Measurements from ENCODE around the gene CSRP1. TPM values are rescaled to one million over a fixed set of nuclear protein-coding genes. Genes with fewer than 3 reads are reported as not detected.

Gene CSRP1
- total RNA-seq, 2 experiments from 2014 or later = 55.3 to 56.2 TPM

DNA sequence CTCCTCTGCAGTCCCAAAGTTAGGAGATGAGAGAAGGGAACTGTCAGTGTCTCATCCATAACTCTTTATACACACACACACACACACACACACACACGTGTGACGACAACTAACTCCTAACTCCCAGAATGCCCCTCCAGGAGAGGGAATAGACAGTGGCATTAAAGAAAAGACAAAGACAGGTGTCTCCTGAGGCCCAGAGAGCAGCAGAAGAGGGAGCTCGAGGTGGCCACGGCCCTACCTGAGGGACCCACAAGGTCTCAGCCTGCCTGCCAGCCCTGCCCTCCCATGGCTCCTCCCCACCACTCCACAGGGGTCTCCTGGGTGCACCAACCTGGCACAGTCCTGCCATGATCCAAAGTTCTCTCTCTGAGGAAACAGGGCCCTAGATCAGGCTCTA is 36.3 kb downstream of the CSRP1 start:
- ChIA-PET POLR2A (no interaction called here), CTCF (no interaction called here)
- no peak for TF ChIP-seq CTCF (IDR thresholded peaks at IDR 0.05)
- Mint-ChIP-seq H3K27me3 (peaks cover 46% of the 10 kb centered on the region), H3K9me3 (no peaks in the 10 kb centered on the region), H3K4me1 (ENCODE audit: low read depth) (peaks cover 3% of the 10 kb centered on the region), H3K27ac (no peak overlapping the region), H3K36me3 (ENCODE audit: low read depth) (no peaks in the 10 kb centered on the region), H3K4me3 (no peak overlapping the region)
- intact Hi-C loops (cut with micrococcal nuclease) = no loop called here
- ATAC-seq = no peak
- no peak for DNase-seq

DNA sequence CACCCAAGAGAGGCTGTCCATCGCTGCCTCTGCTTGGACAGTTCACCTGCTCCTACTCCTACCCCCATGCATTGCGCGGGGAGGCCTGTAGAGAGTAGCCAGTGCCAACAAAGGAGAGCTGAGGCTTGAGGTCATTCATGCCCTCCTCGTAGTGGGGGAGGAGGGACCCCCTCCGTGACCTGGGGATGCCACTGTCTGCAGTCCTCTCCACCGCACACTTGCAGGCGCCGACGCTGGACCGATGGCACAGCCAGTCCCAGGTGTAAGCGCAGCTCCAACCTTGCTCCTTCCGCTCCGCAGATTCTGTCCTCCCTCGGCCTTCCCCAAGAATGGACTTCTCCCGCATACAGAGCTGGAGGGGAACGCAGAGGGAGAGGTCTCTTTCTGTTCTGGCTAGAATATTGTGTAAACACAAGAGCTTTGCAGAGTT is 37.3 kb downstream of the CSRP1 start:
- peaks cover 3% of the 10 kb centered on the region for H3K4me1 Mint-ChIP-seq (ENCODE audit: low read depth)
- H3K36me3 Mint-ChIP-seq (ENCODE audit: low read depth) = no peaks in the 10 kb centered on the region
- no peaks in the 10 kb centered on the region for H3K9me3 Mint-ChIP-seq
- H3K27me3 Mint-ChIP-seq = peaks cover 46% of the 10 kb centered on the region
- ATAC-seq = no peak
- intact Hi-C loops (cut with micrococcal nuclease) = no loop called here
- no peak for DNase-seq
- no peak overlapping the region for H3K27ac Mint-ChIP-seq
- TF ChIP-seq CTCF (IDR thresholded peaks at IDR 0.05) = no peak
- ChIA-PET POLR2A (no interaction called here), CTCF (interaction anchor here (1.5 to 2.5 kb wide), 4 partner anchors 12 to 43 kb away, joined by 5 to 21 read pairs (median 15); no protein-coding TSS in a partner anchor)
- H3K4me3 Mint-ChIP-seq = peak overlapping the region; percentile 67

DNA sequence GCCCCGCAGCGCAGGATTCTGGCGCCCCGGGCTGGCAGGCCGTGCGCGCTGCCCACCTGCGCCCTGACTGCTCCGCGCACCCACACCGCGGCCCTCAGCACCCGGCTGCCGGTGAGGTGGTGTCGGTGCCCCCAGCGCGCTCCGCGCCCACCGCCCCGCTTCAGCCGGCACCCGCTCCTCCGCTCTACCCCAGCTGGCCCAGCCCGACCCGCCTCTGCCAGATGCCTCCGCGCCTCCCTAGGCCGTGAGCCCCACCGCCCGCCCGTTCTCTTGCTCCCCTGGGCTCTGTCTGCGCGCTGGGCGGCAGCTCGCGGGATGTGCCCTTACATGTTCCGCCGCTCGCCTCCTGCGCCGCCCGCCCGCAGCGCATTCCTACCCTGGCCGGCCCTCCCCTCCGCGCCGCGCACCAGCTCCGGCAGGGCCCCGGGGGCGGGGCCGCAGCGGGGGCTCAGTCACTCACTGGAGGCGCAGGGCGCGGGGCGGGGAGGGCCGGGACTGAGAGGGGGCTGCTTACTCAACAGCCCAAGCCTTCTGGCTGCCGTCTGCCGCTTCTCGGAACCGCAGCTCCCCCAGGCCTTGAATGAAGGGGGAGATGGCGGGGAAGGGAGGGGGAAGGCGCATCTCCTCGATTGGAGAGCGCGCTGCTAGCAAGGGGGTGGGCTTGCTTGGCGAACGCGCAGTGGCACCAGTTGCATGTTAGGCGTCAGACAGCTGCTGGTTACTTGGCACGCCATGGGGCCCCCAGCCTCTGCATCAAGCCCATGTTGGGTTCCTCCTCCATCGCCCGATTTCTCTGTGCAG is 37.9 kb downstream of the CSRP1 start, which contains the start of gene PHLDA3:
Gene PHLDA3, minus strand, starts transcription at position 345 of the 801 bp plus-strand sequence. CDS start 402 bp downstream, outside the sequence.
- peaks cover 49% of the 10 kb centered on the region for H3K27me3 Mint-ChIP-seq
- ChIA-PET POLR2A (no interaction called here), CTCF (interaction anchor here (0.9 to 2.5 kb wide), 6 partner anchors 12 to 44 kb away, joined by 3 to 21 read pairs (median 9); no protein-coding TSS in a partner anchor)
- ATAC-seq (peak; percentile 84), DNase-seq (peak; percentile 73)
- intact Hi-C loops (cut with micrococcal nuclease) = no loop called here
- no peaks in the 10 kb centered on the region for H3K9me3 Mint-ChIP-seq
- H3K36me3 Mint-ChIP-seq (ENCODE audit: low read depth) = no peaks in the 10 kb centered on the region
- TF ChIP-seq CTCF (IDR thresholded peaks at IDR 0.05) = no peak
- peaks cover 3% of the 10 kb centered on the region for H3K4me1 Mint-ChIP-seq (ENCODE audit: low read depth)
- H3K27ac Mint-ChIP-seq = no peak within 1 kb of the TSS
- H3K4me3 Mint-ChIP-seq = peak within 1 kb of the TSS; percentile 67

- H3K36me3 Mint-ChIP-seq (ENCODE audit: low read depth) = no peaks in the 10 kb centered on the region
- H3K27me3 Mint-ChIP-seq = peaks cover 46% of the 10 kb centered on the region
- ATAC-seq (peak; percentile 42), DNase-seq (peak; percentile 35)
- ChIA-PET CTCF (interaction anchor here (0.9 to 2.5 kb wide), 6 partner anchors 13 to 45 kb away, joined by 3 to 21 read pairs (median 9); no protein-coding TSS in a partner anchor), POLR2A (no interaction called here)
- H3K27ac Mint-ChIP-seq = no peak overlapping the region
- intact Hi-C loops (cut with micrococcal nuclease) = no loop called here
- H3K4me3 Mint-ChIP-seq = peak overlapping the region; percentile 67
- no peak for TF ChIP-seq CTCF (IDR thresholded peaks at IDR 0.05)
- no peaks in the 10 kb centered on the region for H3K9me3 Mint-ChIP-seq
- H3K4me1 Mint-ChIP-seq (ENCODE audit: low read depth) = peaks cover 3% of the 10 kb centered on the region
Measured at GRCh38 chr1:201468501-201468843, 38.5 kb downstream of the CSRP1 start.

DNA sequence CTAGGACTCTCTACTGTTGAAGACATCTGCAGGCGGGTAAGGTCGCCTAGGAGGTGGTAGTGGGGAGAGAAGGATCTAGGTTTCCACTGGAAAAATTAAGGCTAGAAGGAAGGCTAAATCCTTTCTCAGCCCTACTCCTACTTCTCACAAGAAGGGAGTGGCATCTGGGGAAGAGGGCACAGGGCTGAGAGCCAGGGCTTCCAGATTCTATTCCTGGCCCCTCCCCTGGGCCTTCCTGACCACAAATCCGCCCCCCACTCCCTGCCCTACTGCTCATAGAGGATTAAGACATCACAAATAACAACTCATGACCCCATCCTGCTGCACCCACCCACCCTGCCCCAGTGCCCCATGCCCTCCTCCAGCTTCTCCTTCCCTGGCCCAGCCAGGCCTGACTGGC is 40.4 kb downstream of the CSRP1 start:
- ATAC-seq (no peak), DNase-seq (no peak)
- CTCF ChIA-PET = interaction anchor here (1.2 to 8.0 kb wide), 3 partner anchors 15 to 47 kb away, joined by 3 to 28 read pairs (median 12); no protein-coding TSS in a partner anchor
- Mint-ChIP-seq H3K27me3 (peaks cover 34% of the 10 kb centered on the region), H3K4me3 (no peak overlapping the region), H3K36me3 (ENCODE audit: low read depth) (no peaks in the 10 kb centered on the region), H3K4me1 (ENCODE audit: low read depth) (peaks cover 3% of the 10 kb centered on the region), H3K27ac (no peak overlapping the region), H3K9me3 (no peaks in the 10 kb centered on the region)
- POLR2A ChIA-PET = no interaction called here
- no peak for TF ChIP-seq CTCF (IDR thresholded peaks at IDR 0.05)
- intact Hi-C loops (cut with micrococcal nuclease) = no loop called here
